Progenitor cell of endocrine pancreas (in vitro differentiated cells): ENCODE data around the gene DDX47. TPM values are rescaled to one million over a fixed set of nuclear protein-coding genes. Genes with fewer than 3 reads are reported as not detected.
"Not testable (repeated sequence)": the region's sequence is repeated elsewhere in the genome, so short reads cannot be mapped to it uniquely, and the experiment has no call there.

ENCODE experiments used
- DNase-seq: peaks from one replicate; pipeline ENCODE4 v3.0.0; 2021; ENCODE audit warnings: low spot score; ENCODE audit not compliant: unreplicated experiment
- H3K27ac Mint-ChIP-seq: 2 replicates; pipeline ENCODE4 v1.8.0; 2021; ENCODE audit warnings: mild to moderate bottlenecking, moderate library complexity, mixed read lengths
- H3K27me3 Mint-ChIP-seq: 2 replicates; pipeline ENCODE4 v1.8.0; 2021; ENCODE audit warnings: mixed read lengths
- H3K36me3 Mint-ChIP-seq: 2 replicates; pipeline ENCODE4 v1.8.0; 2022; ENCODE audit warnings: mixed read lengths; ENCODE audit not compliant: insufficient read depth
- H3K4me1 Mint-ChIP-seq: 2 replicates; pipeline ENCODE4 v1.8.0; 2021; ENCODE audit warnings: low read depth, mixed read lengths
- H3K4me3 Mint-ChIP-seq: 2 replicates; pipeline ENCODE4 v1.8.0; 2021; ENCODE audit warnings: low read depth, mild to moderate bottlenecking, moderate library complexity, mixed read lengths
- H3K9me3 Mint-ChIP-seq: 2 replicates; pipeline ENCODE4 v1.8.0; 2021; ENCODE audit warnings: low read depth, mixed read lengths
- CTCF ChIP-seq: fragments of 200-600 bp; sonication (generic); IDR thresholded peaks from one replicate; pipeline ENCODE4 v1.5.0; 2021; ENCODE audit warnings: antibody characterized with exemption, mild to moderate bottlenecking; ENCODE audit not compliant: unreplicated experiment
- total RNA-seq: library from RNA; stranded (reverse); gene quantifications from 2 replicates; pipeline ENCODE4 v1.2.1, GENCODE V29; 2021

DDX47 gene
- total RNA-seq, 1 donor from 2014 or later, result 115 TPM

GRCh38 chr12:12817616-12818015 is 4.5 kb downstream of the DDX47 start:
- DNase-seq, result no peak
- H3K4me1 Mint-ChIP-seq, result peaks cover 25% of the 10 kb centered on the region
- no peak overlapping the region for H3K4me3 Mint-ChIP-seq
- H3K27me3 Mint-ChIP-seq, result no peaks in the 10 kb centered on the region
- no peak for TF ChIP-seq CTCF
- no peak overlapping the region for H3K27ac Mint-ChIP-seq
- H3K36me3 Mint-ChIP-seq, result peaks cover 37% of the 10 kb centered on the region
- no peaks in the 10 kb centered on the region for H3K9me3 Mint-ChIP-seq

GRCh38 chr12:12818701-12819100 is 5.6 kb downstream of the DDX47 start:
- no peak for TF ChIP-seq CTCF
- Mint-ChIP-seq H3K9me3 (no peaks in the 10 kb centered on the region), H3K27me3 (no peaks in the 10 kb centered on the region), H3K4me3 (no peak overlapping the region), H3K27ac (no peak overlapping the region), H3K4me1 (peaks cover 19% of the 10 kb centered on the region), H3K36me3 (peaks cover 40% of the 10 kb centered on the region)
- no peak for DNase-seq

GRCh38 chr12:12819221-12819620 is 6.1 kb downstream of the DDX47 start:
- TF ChIP-seq CTCF, result no peak
- H3K36me3 Mint-ChIP-seq, result peaks cover 38% of the 10 kb centered on the region

GRCh38 chr12:12819752-12820311 is 6.7 kb downstream of the DDX47 start:
- Mint-ChIP-seq H3K36me3 (peaks cover 41% of the 10 kb centered on the region), H3K9me3 (no peaks in the 10 kb centered on the region), H3K27me3 (no peaks in the 10 kb centered on the region), H3K4me1 (peaks cover 11% of the 10 kb centered on the region), H3K27ac (peak overlapping the region; percentile 3), H3K4me3 (no peak overlapping the region)
- no peak for TF ChIP-seq CTCF
- DNase-seq, result no peak

More at GRCh38 chr12:12819221-12819620, 6.1 kb downstream of the DDX47 start:
- H3K27ac Mint-ChIP-seq, result no peak overlapping the region
- no peak overlapping the region for H3K4me3 Mint-ChIP-seq
- no peaks in the 10 kb centered on the region for H3K9me3 Mint-ChIP-seq
- no peak for DNase-seq
- no peaks in the 10 kb centered on the region for H3K27me3 Mint-ChIP-seq
- H3K4me1 Mint-ChIP-seq, result peaks cover 15% of the 10 kb centered on the region

GRCh38 chr12:12820376-12820775 is 7.2 kb downstream of the DDX47 start:
- Mint-ChIP-seq H3K36me3 (peaks cover 43% of the 10 kb centered on the region), H3K4me1 (peaks cover 10% of the 10 kb centered on the region)
- not testable (repeated sequence) for H3K4me3 Mint-ChIP-seq, H3K27ac Mint-ChIP-seq, DNase-seq, H3K27me3 Mint-ChIP-seq, H3K9me3 Mint-ChIP-seq

- TF ChIP-seq CTCF, result no peak
- Mint-ChIP-seq H3K27me3 (no peaks in the 10 kb centered on the region), H3K9me3 (no peaks in the 10 kb centered on the region), H3K27ac (no peak overlapping the region), H3K4me3 (no peak overlapping the region), H3K4me1 (peaks cover 4% of the 10 kb centered on the region), H3K36me3 (peaks cover 43% of the 10 kb centered on the region)
- DNase-seq, result no peak
Measured at GRCh38 chr12:12821975-12822374, 8.8 kb downstream of the DDX47 start.
